HG03103 (cell line): Measurements from ENCODE around the gene ACCSL.

Experiments
- ATAC-seq: cut with Tn5 transposase; IDR thresholded peaks from one replicate; pipeline ENCODE4 v1.9.1; 2021; ENCODE audit warnings: low read depth; ENCODE audit not compliant: unreplicated experiment

ACCSL gene

GRCh38 chr11:44049832-44050231 lies 2.1 kb downstream of the ACCSL start:
- no peak for ATAC-seq

DNA sequence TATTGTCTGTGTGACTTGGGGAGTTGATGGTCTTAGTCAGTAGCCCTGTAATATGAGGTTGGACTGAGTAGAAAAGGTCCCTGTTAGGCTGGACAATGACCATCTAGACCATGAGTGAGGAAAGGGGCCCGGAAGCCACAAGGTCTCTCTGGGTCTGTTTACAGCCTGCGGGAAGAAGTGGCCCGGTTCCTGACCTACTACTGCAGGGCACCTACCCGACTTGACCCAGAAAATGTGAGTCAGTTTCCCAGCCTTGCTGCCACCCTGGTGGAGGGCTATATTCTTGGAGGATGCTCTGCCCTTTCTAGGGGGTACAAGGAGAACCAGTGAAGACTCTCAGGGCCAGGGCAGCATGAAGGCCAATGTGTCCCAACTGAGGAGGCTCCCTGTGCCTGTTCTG lies 3.4 kb downstream of the ACCSL start:
- ATAC-seq = no peak

- no peak for ATAC-seq
Observed at GRCh38 chr11:44057340-44057739, 9.6 kb downstream of the ACCSL start.

- no peak for ATAC-seq
Observed at GRCh38 chr11:44058275-44058674, 10.5 kb downstream of the ACCSL start.

DNA sequence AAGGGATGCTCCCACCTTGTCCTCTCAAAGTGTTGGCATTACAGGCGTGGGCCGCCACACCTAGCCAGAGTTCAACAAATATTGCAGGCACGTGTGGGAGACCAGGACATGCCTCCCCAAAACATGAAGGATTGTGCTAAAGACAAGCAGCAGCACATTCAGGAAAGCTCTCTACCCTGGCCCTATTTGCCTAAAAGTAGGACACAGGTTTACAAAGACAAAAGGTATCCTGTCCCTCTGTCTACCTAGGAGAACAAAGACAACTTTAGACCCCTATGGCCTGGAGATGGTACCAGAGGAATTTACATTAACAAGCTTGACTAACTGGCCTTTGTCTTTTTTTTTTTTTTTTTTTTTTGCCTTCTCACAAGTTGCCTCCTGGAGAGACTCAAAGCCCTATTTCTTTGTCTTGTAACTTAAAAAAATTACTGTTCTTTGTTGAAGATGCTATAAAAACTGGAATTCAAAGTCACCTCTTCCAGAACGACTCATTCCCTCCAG lies 17.4 kb downstream of the ACCSL start:
- no peak for ATAC-seq

GRCh38 chr11:44065841-44066731 lies 18.3 kb downstream of the ACCSL start, which contains the start of gene ACCS:
ACCS (plus strand) TSS chr11:44066270; CDS start chr11:44067628, 1,358 bp downstream.
- peak; percentile 94 for ATAC-seq

- ATAC-seq = no peak
Observed at GRCh38 chr11:44066732-44067141, 19.0 kb downstream of the ACCSL start.

- ATAC-seq = no peak
Observed at GRCh38 chr11:44067266-44067665, 19.5 kb downstream of the ACCSL start.

DNA sequence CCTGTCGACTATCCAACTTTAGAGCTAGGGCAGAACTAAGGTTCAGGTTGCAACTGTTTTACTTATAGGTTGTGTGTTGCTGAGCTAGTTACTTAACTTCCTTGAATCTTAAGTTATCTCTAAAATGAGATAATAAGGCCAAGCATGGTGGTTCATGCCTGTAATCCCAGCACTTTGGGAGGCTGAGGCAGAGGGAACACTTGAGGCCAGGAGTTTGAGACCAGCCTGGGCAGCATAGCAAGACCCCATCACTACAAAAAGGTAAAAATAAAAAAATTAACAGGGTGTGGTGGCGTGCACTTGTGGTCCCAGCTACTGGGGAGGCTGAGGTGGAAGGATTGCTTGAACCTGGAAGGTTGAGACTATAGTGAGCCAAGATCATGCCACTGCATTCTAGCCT lies 20.4 kb downstream of the ACCSL start:
- ATAC-seq = no peak

- ATAC-seq = no peak
Observed at GRCh38 chr11:44071157-44071556, 23.4 kb downstream of the ACCSL start.

- no peak for ATAC-seq
Observed at GRCh38 chr11:44072757-44073658, 25.2 kb downstream of the ACCSL start.

DNA sequence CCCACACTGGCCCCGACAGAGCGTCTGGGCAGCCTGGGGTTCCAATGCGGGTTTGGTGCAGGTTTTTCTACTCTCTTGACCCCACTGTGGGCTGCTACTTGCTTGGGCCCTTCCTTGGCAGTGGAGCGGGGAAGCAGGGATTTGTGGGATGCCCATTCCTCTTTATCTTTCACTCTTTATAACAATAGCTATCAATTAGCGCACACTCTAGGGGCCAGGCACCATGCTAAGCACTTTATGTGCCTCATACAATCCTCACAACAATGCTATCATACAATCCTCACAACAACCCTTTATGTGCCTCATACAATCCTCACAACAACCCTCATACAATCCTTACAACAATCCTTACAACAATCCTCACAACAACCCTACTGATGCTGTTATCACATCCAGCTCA lies 31.0 kb downstream of the ACCSL start:
- ATAC-seq = no peak

GRCh38 chr11:44079376-44079775 lies 31.6 kb downstream of the ACCSL start:
- ATAC-seq = no peak

- no peak for ATAC-seq
Observed at GRCh38 chr11:44080951-44081350, 33.2 kb downstream of the ACCSL start.

GRCh38 chr11:44082645-44083044 lies 34.9 kb downstream of the ACCSL start:
- ATAC-seq = no peak

DNA sequence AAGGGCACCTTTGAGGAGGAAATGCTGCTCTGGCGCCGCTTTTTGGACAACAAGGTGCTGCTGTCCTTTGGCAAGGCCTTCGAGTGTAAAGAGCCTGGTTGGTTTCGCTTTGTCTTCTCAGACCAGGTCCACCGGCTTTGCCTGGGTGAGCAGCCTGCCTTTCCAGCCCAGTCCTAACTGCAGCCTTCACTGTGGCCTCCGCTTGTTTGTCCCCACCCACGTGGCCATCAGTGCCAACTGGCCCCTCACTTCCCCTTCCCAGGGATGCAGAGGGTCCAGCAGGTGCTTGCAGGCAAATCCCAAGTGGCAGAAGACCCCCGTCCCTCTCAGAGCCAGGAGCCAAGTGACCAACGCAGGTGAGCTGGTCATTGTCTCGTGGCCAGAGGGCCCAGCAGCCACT lies 35.7 kb downstream of the ACCSL start:
- ATAC-seq = no peak

DNA sequence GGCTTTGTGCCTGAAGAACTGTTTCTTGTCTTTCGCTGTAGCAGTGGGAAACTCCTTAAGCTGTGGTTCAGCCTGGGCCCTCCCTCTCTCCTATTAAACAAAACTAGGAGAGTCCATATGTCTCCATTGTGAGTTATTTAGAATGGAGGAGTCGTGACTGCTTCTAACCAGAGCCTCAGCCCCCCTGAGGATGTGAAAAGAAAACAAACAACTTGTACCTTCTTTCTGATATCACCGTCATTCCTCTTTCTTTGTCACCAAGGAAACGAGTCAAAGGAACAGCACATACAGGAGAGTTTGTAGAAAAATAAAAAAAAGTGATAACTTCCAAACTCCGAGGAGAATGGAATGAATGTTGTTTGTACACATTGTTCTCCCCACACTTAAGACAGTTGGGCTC lies 36.1 kb downstream of the ACCSL start:
- no peak for ATAC-seq

DNA sequence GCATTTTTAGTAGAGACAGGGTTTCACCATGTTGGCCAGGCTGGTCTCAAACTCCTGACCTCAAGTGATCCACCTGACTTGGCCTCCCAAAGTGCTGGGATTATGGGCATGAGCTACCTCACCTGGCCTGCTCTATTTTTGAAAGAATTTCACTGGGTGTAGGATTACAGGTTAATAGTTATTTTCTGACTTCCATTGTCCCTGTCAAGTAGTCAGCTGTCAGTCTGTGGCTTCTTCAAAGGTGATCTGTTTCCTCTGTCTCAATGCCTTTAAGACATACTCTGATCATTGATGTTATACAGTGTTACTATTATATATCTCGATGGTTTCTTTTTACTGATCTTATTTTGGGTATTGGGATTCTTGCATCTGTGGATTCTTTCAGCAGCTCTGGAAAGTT lies 37.5 kb downstream of the ACCSL start:
- no peak for ATAC-seq

- ATAC-seq = no peak
Observed at GRCh38 chr11:44088377-44088776, 40.6 kb downstream of the ACCSL start.

GRCh38 chr11:44088871-44089270 lies 41.1 kb downstream of the ACCSL start:
- no peak for ATAC-seq

- no peak for ATAC-seq
Observed at GRCh38 chr11:44090539-44090938, 42.8 kb downstream of the ACCSL start.
